HT1080 (cell line): ENCODE data around the gene THSD7B. TPM values are rescaled to one million over a fixed set of nuclear protein-coding genes. Genes with fewer than 3 reads are reported as not detected.
"Not testable (repeated sequence)": the region's sequence is repeated elsewhere in the genome, so short reads cannot be mapped to it uniquely, and the experiment has no call there.

Source experiments
- DNase-seq: peaks from one replicate; pipeline ENCODE4 v3.0.0-alpha.2; 2015; ENCODE audit warnings: low read depth
- total RNA-seq: library from RNA; depleted of rRNA; stranded (reverse); fragments of >200 nt; shearing (Covaris generic); gene quantifications from 2 replicates; pipeline ENCODE4 v1.2.3, GENCODE V29; 2014

The THSD7B gene
- total RNA-seq, 1 experiment from 2014 or later = 0.03 TPM

- DNase-seq = no peak
These were observed 274.3 kb downstream of the THSD7B start for GRCh38 chr2:137039482-137040152.

- no peak for DNase-seq
These were observed 282.0 kb downstream of the THSD7B start for GRCh38 chr2:137047369-137047768.

- DNase-seq = no peak
These were observed 283.1 kb downstream of the THSD7B start for GRCh38 chr2:137048455-137048854.

GRCh38 chr2:137049518-137049917, 284.2 kb downstream of the THSD7B start:
- no peak for DNase-seq

- no peak for DNase-seq
These were observed 285.6 kb downstream of the THSD7B start for GRCh38 chr2:137050949-137051348.

- DNase-seq = no peak
These were observed 286.5 kb downstream of the THSD7B start for GRCh38 chr2:137051778-137052398.

GRCh38 chr2:137056704-137057103, 291.4 kb downstream of the THSD7B start:
- peak; percentile 9 for DNase-seq

GRCh38 chr2:137076111-137076765, 310.9 kb downstream of the THSD7B start:
- not testable (repeated sequence) for DNase-seq

GRCh38 chr2:137091704-137092103, 326.4 kb downstream of the THSD7B start:
- DNase-seq = no peak

GRCh38 chr2:137093116-137093515, 327.8 kb downstream of the THSD7B start:
- no peak for DNase-seq

GRCh38 chr2:137096187-137096586, 330.8 kb downstream of the THSD7B start:
- no peak for DNase-seq

GRCh38 chr2:137096693-137097092, 331.3 kb downstream of the THSD7B start:
- no peak for DNase-seq

GRCh38 chr2:137101814-137102213, 336.5 kb downstream of the THSD7B start:
- DNase-seq = not testable (repeated sequence)

- no peak for DNase-seq
These were observed 342.6 kb downstream of the THSD7B start for GRCh38 chr2:137107904-137108303.

- no peak for DNase-seq
These were observed 346.6 kb downstream of the THSD7B start for GRCh38 chr2:137111896-137112295.

- DNase-seq = no peak
These were observed 349.9 kb downstream of the THSD7B start for GRCh38 chr2:137115081-137115794.

GRCh38 chr2:137115795-137116089, 350.4 kb downstream of the THSD7B start:
- DNase-seq = no peak

GRCh38 chr2:137117385-137117784, 352.0 kb downstream of the THSD7B start:
- DNase-seq = peak; percentile 5

- DNase-seq = no peak
These were observed 352.8 kb downstream of the THSD7B start for GRCh38 chr2:137118140-137118539.

- peak; percentile 32 for DNase-seq
These were observed 357.9 kb downstream of the THSD7B start for GRCh38 chr2:137123226-137123625.

GRCh38 chr2:137133225-137133624, 367.9 kb downstream of the THSD7B start:
- DNase-seq = no peak

GRCh38 chr2:137138263-137138662, 372.9 kb downstream of the THSD7B start:
- no peak for DNase-seq
